HG03457 (cell line): Measurements from ENCODE around the gene PGA3.
"Not testable (repeated sequence)": the region's sequence is repeated elsewhere in the genome, so short reads cannot be mapped to it uniquely, and the experiment has no call there.

Experiments
- ATAC-seq: cut with Tn5 transposase; IDR thresholded peaks from one replicate; pipeline ENCODE4 v1.9.1; 2021; ENCODE audit warnings: moderate number of reproducible peaks; ENCODE audit not compliant: unreplicated experiment

PGA3 gene

DNA sequence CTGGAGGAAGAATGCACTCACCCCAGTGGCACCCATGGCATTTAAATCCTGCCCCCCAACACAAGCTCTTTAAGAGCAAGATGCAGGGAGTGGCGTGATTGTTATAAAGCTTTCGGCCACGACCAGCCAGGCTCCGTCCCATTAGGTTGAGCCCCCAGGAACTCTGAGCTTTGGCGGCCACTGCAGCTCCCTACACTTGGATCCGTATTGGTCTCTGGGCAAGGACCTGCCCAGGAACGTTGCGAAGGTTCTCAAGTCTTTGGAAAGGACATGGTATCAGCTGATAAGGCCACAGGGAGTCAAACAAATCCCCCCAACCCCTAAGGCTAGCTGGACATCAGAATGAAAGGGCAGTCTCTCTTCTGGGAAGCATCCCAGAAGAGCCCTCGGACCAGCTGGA is 32.7 kb upstream of the PGA3 start:
- no peak for ATAC-seq

DNA sequence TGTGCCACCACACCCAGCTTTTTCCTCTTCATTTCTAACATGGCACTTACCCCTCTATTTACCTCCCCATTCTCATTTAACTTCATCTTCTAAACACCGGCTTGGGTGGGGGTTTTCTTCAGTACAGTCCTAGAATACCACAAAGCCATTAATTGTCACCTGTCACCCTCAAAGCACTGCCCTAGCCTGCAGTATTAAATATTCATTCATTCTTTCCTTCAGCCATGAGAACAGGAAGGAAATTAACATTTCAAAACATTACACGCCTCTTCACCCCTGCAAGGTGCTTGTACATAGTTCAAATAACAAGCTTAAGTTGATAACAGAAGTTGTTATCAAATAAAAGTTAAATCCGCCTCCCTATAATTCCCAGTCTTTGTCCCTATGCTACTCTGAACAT is 31.4 kb upstream of the PGA3 start:
- no peak for ATAC-seq

GRCh38 chr11:61172356-61172755 is 31.0 kb upstream of the PGA3 start:
- ATAC-seq = no peak

DNA sequence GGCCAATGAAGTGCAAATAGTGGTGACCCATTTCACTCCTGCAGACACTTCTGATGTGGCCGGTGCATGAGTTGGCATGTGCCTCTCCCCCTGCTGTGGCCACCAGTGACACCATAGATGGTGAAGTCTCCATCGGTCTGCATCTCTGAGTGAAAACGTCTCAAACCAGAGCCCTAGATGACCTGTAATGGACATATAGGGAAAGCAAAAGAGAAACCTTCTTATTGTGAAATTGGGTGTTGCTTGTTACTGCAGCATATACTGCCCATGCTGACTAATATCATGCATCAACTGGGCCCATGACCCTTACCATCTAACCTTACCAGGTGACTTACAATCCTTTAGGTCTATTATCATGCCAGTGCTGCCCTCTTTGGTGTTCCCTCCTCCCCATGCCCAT is 30.4 kb upstream of the PGA3 start:
- no peak for ATAC-seq

DNA sequence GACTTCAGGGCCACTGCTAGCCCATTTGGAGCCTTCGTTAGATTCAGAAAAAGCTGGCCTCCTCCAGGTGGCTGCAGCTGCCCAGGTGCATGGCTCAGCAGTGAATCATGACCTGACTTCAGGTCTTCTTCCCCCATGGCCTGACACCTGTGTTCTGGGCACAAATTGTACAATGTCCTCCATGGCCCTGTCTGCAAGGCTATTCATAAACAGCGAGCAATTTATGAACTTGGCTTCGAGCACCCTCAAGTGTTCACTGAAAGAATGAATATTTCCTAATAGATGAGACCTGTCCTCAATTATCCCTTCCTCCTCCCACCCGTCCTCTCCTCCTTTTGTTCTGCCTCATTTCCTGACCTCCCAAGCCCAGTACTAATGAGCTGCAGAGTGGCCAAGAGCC is 29.9 kb upstream of the PGA3 start:
- ATAC-seq = no peak

DNA sequence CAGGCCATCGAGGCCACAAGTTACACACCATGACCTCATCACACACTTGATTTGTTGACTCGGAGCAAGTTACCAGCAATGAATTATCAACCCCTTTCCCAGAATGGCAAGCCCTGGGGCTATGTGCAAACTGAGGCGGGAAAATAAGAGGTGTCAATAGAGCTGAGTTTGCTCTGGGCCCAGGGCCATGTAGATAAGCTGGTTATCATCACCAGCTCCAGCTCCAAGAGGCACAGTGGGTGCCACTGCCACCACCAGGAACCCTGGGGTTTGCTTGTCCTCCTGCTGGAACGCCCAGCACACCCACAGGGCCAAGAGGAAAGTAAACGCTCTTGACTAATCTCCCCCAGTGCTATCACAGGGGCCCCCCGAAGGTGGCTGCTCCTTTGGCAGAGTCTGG is 29.0 kb upstream of the PGA3 start:
- no peak for ATAC-seq

- ATAC-seq = no peak
Measured at GRCh38 chr11:61174949-61175348, 28.4 kb upstream of the PGA3 start.

- ATAC-seq = no peak
Measured at GRCh38 chr11:61176446-61176845, 26.9 kb upstream of the PGA3 start.

GRCh38 chr11:61180205-61180604 is 23.1 kb upstream of the PGA3 start:
- not testable (repeated sequence) for ATAC-seq

DNA sequence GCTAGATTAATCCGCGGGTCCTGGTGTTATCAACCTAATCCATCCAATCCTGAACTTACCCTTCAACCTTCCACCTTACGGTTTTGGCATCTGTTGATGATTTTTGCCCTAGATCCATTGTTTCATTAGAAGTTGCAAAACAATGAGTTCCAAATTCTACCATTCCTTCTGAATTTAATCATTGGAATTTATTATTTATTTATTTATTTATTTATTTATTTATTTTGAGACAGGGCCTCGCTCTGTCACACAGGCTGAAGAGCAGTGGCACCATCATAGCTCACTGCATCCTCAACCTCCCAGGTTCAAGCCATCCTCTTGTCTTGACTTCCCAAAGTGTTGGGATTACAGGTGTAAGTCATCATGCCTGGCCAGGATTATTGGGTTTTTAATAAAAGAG is 21.8 kb upstream of the PGA3 start:
- no peak for ATAC-seq

DNA sequence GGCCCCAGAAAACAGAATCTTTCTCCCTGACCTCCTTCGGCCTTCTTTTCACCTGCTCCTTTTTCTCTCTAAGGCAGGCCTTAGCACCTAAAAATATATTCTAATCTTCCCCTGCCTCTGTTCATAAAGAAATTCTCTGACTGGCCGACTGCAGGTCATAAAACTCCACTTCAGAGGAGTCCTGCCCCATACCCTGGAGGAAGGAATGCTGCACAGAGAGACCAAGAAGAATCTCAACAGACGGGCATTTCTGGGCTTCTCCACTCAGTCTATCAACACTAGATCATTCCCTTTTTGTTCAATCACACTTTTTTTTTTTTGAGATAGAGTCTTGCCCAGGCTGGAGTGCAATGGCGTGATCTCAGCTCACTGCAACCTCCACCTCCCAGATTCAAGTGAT is 19.7 kb upstream of the PGA3 start:
- ATAC-seq = no peak

DNA sequence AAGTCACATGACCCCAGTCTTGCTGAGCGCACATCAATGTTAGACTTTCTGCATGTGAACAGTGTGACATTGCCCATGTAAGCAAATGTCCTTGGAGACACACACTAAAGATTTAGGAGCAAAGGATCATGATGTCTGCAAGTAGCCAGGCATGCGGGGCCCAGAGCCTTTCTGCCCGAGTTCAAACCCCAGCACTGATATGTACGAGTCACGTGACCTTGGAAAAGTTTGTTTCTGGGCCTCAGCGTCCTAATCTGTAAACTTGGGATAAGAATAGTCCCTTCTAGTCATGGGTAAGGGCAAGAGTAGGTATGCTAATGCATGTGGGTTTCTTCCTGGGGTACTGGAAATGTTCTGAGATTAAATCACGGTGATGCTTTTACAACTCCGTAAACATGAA is 16.8 kb upstream of the PGA3 start:
- no peak for ATAC-seq

DNA sequence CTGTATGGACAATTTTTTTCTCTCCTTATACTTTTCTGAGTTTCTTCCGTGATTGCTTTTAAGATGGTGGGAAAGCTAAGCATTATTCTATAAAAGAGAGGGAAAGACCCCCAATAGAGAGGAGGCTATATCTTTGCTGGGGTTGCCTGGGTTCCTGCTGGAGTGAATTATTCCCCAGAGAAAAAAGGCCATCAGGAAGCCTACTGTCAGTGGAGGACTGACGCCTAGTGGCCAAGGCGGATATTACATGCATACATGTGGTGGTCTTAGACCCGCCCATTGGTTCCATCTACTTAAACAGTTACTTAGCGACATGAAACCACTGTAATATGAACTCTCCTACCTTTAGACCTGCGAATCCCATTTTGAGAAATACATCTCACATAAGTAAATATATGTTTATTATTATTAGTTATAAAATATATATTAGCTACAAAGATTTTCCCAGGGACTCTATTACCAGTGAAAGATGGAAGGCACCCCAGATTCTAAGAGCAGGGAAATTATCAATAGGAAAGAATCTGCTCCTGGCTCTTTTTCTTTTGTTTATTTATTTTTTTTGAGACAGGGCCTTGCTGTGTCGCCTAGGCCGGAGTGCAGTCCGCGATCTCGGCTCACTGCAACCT is 15.7 kb upstream of the PGA3 start:
- ATAC-seq = no peak

DNA sequence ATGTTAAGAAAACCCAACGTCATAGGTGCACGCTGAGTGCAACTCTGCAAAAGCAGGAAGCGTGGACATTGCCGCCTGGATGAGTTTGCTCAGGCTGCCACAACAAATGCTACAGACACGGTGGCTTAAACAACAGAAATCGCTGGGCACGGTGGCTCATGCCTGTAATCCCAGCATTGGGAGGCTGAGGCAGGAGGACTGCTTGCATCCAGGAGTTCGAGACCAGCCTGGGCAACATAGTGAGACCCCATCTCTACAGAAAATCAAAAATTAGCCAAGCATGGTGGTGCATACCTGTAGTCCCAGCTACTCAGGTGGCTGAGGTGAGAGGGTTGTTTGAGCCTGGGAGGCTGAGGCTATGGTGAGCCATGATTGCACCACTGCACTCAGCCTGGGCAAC is 13.4 kb upstream of the PGA3 start:
- no peak for ATAC-seq

DNA sequence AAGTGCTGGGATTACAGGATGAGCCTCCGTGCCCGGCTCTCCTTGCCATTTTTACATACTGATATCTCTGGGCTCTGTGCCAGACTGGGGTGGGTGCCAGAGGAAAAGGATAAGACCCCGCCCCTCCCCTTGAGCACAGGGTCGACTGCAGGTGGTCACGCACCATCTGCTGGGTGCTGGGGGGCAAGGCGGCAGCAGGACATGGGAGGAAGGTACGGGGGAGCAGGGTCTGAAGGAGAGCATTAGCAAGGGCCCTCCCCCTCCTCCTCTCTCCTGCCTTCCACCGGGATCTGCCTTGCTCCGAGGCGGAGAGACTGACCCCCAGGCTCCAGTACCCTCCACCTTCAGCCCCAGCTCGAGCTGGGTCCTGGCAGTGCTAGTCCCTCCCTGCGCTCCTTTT is 9.7 kb upstream of the PGA3 start:
- no peak for ATAC-seq

- ATAC-seq = no peak
Measured at GRCh38 chr11:61194169-61194671, 9.1 kb upstream of the PGA3 start.

GRCh38 chr11:61194981-61195695 is 8.2 kb upstream of the PGA3 start:
- ATAC-seq = no peak

DNA sequence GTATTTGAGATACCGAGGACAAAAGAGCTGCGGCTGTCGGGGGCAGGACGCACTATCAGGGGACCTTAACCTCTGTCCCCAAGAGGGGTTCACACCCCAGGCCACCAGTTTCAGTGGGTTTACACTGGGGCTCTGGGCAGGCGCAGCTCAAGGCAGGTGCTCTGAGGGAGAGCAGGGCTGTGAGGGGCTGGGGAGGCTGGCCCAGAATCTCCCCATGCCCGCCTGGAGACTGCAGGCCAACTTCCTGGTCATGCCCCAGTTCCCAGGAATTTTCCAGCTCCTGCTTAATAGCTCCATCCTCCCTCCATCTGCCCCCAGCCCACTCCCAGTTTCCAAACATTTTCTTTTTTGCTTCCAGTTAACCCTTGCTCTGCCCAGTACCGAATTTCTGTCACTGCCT is 7.6 kb upstream of the PGA3 start:
- no peak for ATAC-seq

DNA sequence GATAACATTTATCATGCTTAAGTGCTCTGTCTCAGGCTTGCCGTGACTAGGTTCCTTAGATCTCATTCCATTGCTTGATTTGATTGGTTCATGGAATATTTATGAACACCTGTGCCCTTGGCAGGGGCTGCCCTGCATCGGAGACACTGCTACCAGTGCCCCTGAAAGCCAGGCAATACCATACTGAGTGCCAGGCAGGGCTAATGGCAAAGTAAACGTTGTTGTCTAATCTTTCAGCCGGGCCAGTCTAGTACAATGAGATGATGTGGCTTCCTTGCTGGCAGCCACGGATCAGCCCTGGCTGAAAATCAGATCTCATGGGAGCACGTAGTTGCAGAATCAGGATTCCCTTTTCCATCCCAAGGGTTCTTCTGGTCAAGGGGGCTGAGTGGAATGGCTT is 5.0 kb upstream of the PGA3 start:
- no peak for ATAC-seq

GRCh38 chr11:61198948-61199523 is 4.3 kb upstream of the PGA3 start:
- no peak for ATAC-seq

DNA sequence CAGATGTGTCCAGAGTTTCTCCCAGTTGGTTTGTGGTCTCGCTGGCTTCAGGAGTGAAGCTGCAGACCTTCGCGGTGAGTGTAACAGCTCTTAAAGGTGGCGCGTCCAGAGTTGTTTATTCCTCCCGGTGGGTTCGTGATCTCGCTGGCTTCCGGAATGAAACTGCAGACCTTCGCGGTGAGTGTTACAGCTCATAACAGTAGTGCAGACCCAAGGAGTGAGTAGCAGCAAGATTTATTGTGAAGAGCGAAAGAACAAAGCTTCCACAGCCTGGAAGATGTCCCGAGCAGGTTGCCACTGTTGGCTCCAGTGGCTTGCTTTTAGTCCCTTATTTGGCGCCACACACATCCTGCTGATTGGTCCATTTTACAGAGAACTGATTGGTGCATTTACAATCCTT is 1.8 kb upstream of the PGA3 start:
- ATAC-seq = no peak

DNA sequence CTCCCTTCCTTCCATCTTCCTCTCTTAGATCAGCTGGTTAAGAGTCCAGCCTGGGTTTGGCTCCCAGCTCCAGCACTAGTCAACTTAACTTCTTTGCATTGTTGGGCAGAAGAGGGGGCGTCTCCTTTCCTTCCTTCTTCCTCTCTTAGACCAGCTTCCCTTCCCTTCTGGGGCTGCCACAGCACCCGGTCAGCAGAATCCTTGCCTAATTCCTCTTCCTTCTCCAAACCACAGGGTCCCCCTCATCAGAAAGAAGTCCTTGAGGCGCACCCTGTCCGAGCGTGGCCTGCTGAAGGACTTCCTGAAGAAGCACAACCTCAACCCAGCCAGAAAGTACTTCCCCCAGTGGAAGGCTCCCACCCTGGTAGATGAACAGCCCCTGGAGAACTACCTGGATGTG is 558 bp downstream of the PGA3 start:
- ATAC-seq = not testable (repeated sequence)
